PC-3 (cell line): ENCODE data around the gene PLXNA4. TPM values are rescaled to one million over a fixed set of nuclear protein-coding genes. Genes with fewer than 3 reads are reported as not detected.

Experiments
- ATAC-seq: fragments of 200-7000 bp; cut with Tn5 transposase; 2 replicates; pipeline ENCODE4 v1.9.1; 2020; ENCODE audit warnings: mild to moderate bottlenecking, moderate library complexity
- BruUV-seq: library from RNA; stranded (reverse); fragments of 400-500 nt; replicated peaks from 2 replicates; lab custom pipeline; 2021; lab: Mats Ljungman, UMichigan
- CTCF ChIA-PET: fragments of 300-600 bp; sonication (Branson Sonifier 250); formaldehyde crosslinking; loops from one replicate; lab custom pipeline; 2022; ENCODE audit warnings: antibody characterized with exemption; lab: Charles Lee
- POLR2A ChIA-PET: fragments of 300-600 bp; sonication (Branson Sonifier 250); formaldehyde crosslinking; loops from one replicate; lab custom pipeline; 2022; ENCODE audit warnings: antibody characterized with exemption; ENCODE audit not compliant: unreplicated experiment; lab: Charles Lee
- DNase-seq: peaks from one replicate; pipeline ENCODE4 v3.0.0-alpha.2; 2015
- H2AFZ ChIP-seq: fragments of 300-600 bp; sonication (generic); 2 replicates; pipeline ENCODE4 v1.6.0; 2016; ENCODE audit warnings: antibody characterized with exemption, low read length
- H3F3A ChIP-seq: fragments of 300-600 bp; sonication (generic); one replicate; pipeline ENCODE4 v1.6.0; 2017; ENCODE audit warnings: antibody characterized with exemption, low read length, control low read depth, mild to moderate bottlenecking; ENCODE audit not compliant: unreplicated experiment
- H3K27ac ChIP-seq: fragments of 300-600 bp; sonication (generic); 2 replicates; pipeline ENCODE4 v1.5.1; 2016; ENCODE audit warnings: mild to moderate bottlenecking, low read length
- H3K27me3 ChIP-seq: fragments of 300-600 bp; sonication (generic); 2 replicates; pipeline ENCODE4 v1.6.1; 2016; ENCODE audit warnings: low read length, mixed read lengths
- H3K36me3 ChIP-seq: fragments of 300-600 bp; sonication (generic); 2 replicates; pipeline ENCODE4 v1.6.1; 2016; ENCODE audit warnings: low read depth, mixed run types, low read length, mixed read lengths
- H3K4me1 ChIP-seq: fragments of 300-600 bp; sonication (generic); 2 replicates; pipeline ENCODE4 v1.5.1; 2016; ENCODE audit warnings: low read length; ENCODE audit not compliant: insufficient read depth
- H3K4me2 ChIP-seq: fragments of 300-600 bp; sonication (generic); 2 replicates; pipeline ENCODE4 v1.6.0; 2016; ENCODE audit warnings: low read length
- H3K4me3 ChIP-seq: fragments of 300-600 bp; sonication (generic); 2 replicates; pipeline ENCODE4 v1.5.1; 2016; ENCODE audit warnings: mild to moderate bottlenecking, low read length, mixed read lengths
- H3K79me2 ChIP-seq: fragments of 300-600 bp; sonication (generic); 2 replicates; pipeline ENCODE4 v1.6.1; 2017; ENCODE audit warnings: low read length, mixed read lengths
- H3K9ac ChIP-seq: fragments of 300-600 bp; sonication (generic); 2 replicates; pipeline ENCODE4 v1.6.0; 2016; ENCODE audit warnings: mild to moderate bottlenecking, low read length
- H3K9me2 ChIP-seq: fragments of 300-600 bp; sonication (generic); replicated peaks from 2 replicates; pipeline ENCODE4 v1.6.1; 2016; ENCODE audit warnings: mixed run types, low read length, mixed read lengths
- H3K9me3 ChIP-seq: fragments of 300-600 bp; sonication (generic); 2 replicates; pipeline ENCODE4 v1.6.1; 2016; ENCODE audit warnings: low read length, mixed read lengths
- H4K20me1 ChIP-seq: fragments of 300-600 bp; sonication (generic); 2 replicates; pipeline ENCODE4 v1.6.1; 2016; ENCODE audit warnings: low read length, mixed read lengths
- CTCF ChIP-seq: fragments of 300-600 bp; sonication (generic); conservative IDR thresholded peaks from 2 replicates; pipeline ENCODE4 v1.5.1; 2017; ENCODE audit warnings: antibody characterized with exemption, low read depth, mild to moderate bottlenecking, low read length
- EZH2 ChIP-seq: fragments of 300-600 bp; sonication (generic); IDR thresholded peaks from one replicate; pipeline ENCODE4 v1.6.1; 2017; ENCODE audit warnings: antibody characterized with exemption, mild to moderate bottlenecking, low read length; ENCODE audit not compliant: unreplicated experiment
- EZH2phosphoT487 ChIP-seq: fragments of 300-600 bp; sonication (generic); IDR thresholded peaks from 2 replicates; pipeline ENCODE4 v1.6.1; 2018; ENCODE audit warnings: mild to moderate bottlenecking, antibody characterized with exemption, low read length, borderline replicate concordance
- intact Hi-C: fragments of 100-400 bp; cut with micrococcal nuclease; formaldehyde crosslinking; loops from 2 replicates; pipeline ENCODE4 v1.9.0; 2023
- total RNA-seq: library from RNA; depleted of rRNA; stranded (reverse); fragments of >200 nt; gene quantifications from 2 replicates; pipeline ENCODE4 v1.2.3, GENCODE V29; 2014

PLXNA4 gene
- total RNA-seq, 1 experiment from 2014 or later, result 1.2 TPM

GRCh38 chr7:132354527-132354926 lies 221.7 kb downstream of the PLXNA4 start:
- DNase-seq, result no peak
- H3K27me3 ChIP-seq, result peaks cover 14% of the 10 kb centered on the region; the same call in 1 of the 2 replicates
- no peak for TF ChIP-seq EZH2phosphoT487
- no peak for TF ChIP-seq EZH2
- no peak for TF ChIP-seq CTCF
- H3K27ac ChIP-seq, result no peak overlapping the region
- H3K36me3 ChIP-seq, result no peaks in the 10 kb centered on the region
- ChIA-PET POLR2A (no interaction called here), CTCF (no interaction called here)
- H3K79me2 ChIP-seq, result no peaks in the 10 kb centered on the region
- H2AFZ ChIP-seq, result no peak overlapping the region
- no peak for ATAC-seq
- H3F3A ChIP-seq, result no peaks in the 10 kb centered on the region
- H4K20me1 ChIP-seq, result no peaks in the 10 kb centered on the region
- H3K4me2 ChIP-seq, result no peak overlapping the region
- no peak overlapping the region for H3K4me3 ChIP-seq
- H3K4me1 ChIP-seq, result peaks cover 8% of the 10 kb centered on the region; the same call in 1 of the 2 replicates
- no TSS peak for BruUV-seq
- H3K9me2 ChIP-seq, result no peaks in the 10 kb centered on the region
- H3K9ac ChIP-seq, result no peak overlapping the region
- intact Hi-C loops, result no loop called here
- H3K9me3 ChIP-seq, result no peaks in the 10 kb centered on the region

GRCh38 chr7:132353936-132354335 lies 222.3 kb downstream of the PLXNA4 start:
- no peak overlapping the region for H2AFZ ChIP-seq
- no peak overlapping the region for H3K27ac ChIP-seq
- ChIA-PET CTCF (no interaction called here), POLR2A (no interaction called here)
- no peak overlapping the region for H3K4me2 ChIP-seq
- no peak for DNase-seq
- H4K20me1 ChIP-seq, result no peaks in the 10 kb centered on the region
- no peaks in the 10 kb centered on the region for H3K79me2 ChIP-seq
- no peak overlapping the region for H3K9ac ChIP-seq
- H3K9me3 ChIP-seq, result no peaks in the 10 kb centered on the region
- H3K36me3 ChIP-seq, result no peaks in the 10 kb centered on the region
- H3K4me3 ChIP-seq, result no peak overlapping the region
- BruUV-seq, result no TSS peak
- peaks cover 16% of the 10 kb centered on the region; the same call in 1 of the 2 replicates for H3K27me3 ChIP-seq
- H3K4me1 ChIP-seq, result peaks cover 8% of the 10 kb centered on the region; the same call in 1 of the 2 replicates
- no peak for ATAC-seq
- H3K9me2 ChIP-seq, result no peaks in the 10 kb centered on the region
- TF ChIP-seq EZH2 (no peak), EZH2phosphoT487 (no peak), CTCF (no peak)
- intact Hi-C loops, result no loop called here
- no peaks in the 10 kb centered on the region for H3F3A ChIP-seq

GRCh38 chr7:132352800-132353199 lies 223.5 kb downstream of the PLXNA4 start:
- POLR2A ChIA-PET, result no interaction called here
- CTCF ChIA-PET, result no interaction called here
- H3K27ac ChIP-seq, result no peak overlapping the region
- TF ChIP-seq EZH2phosphoT487, result no peak
- no peak for TF ChIP-seq CTCF
- no peak for TF ChIP-seq EZH2
- no peaks in the 10 kb centered on the region for H3K9me2 ChIP-seq
- H2AFZ ChIP-seq, result no peak overlapping the region
- intact Hi-C loops, result no loop called here
- H3K9me3 ChIP-seq, result no peaks in the 10 kb centered on the region
- no peaks in the 10 kb centered on the region for H3F3A ChIP-seq
- H3K4me2 ChIP-seq, result no peak overlapping the region
- no peaks in the 10 kb centered on the region for H3K79me2 ChIP-seq
- no peaks in the 10 kb centered on the region for H3K36me3 ChIP-seq
- no peak overlapping the region for H3K9ac ChIP-seq
- no peaks in the 10 kb centered on the region for H3K4me1 ChIP-seq
- ATAC-seq (no peak), DNase-seq (no peak)
- peaks cover 28% of the 10 kb centered on the region for H3K27me3 ChIP-seq
- no peaks in the 10 kb centered on the region for H4K20me1 ChIP-seq
- H3K4me3 ChIP-seq, result no peak overlapping the region
- BruUV-seq, result no TSS peak
